GM12875 (cell line): Measurements from ENCODE around the gene LEFTY2.

Source experiments
- H3K4me3 ChIP-seq: one replicate; pipeline ENCODE4 v1.5.1; 2011; ENCODE audit warnings: low read depth, low read length, control low read depth
- TF ChIP-seq, protein P1 (sequence below): IDR thresholded peaks from 2 replicates; pipeline ENCODE4 v1.5.1; 2011; ENCODE audit warnings: low read depth, mild to moderate bottlenecking, control low read depth, inconsistent platforms, low read length, moderate library complexity, borderline replicate concordance; ENCODE audit not compliant: insufficient read depth

Gene LEFTY2

DNA sequence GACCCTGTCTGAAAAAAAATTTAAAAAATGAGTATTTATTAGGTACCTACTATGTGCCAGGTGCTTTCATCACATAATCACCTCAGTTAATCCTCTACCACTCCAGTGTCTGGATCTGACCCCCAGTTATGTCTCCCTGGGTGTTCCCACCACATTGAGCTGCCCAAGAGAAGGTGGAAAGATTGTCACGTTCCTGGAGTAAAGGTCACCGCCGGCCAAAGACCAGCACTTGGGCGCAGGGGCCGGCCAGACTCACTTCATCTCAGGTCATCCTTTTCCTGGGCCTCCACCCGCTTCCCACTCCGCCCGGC lies 17.7 kb downstream of the LEFTY2 start:
- TF ChIP-seq, protein P1, sequence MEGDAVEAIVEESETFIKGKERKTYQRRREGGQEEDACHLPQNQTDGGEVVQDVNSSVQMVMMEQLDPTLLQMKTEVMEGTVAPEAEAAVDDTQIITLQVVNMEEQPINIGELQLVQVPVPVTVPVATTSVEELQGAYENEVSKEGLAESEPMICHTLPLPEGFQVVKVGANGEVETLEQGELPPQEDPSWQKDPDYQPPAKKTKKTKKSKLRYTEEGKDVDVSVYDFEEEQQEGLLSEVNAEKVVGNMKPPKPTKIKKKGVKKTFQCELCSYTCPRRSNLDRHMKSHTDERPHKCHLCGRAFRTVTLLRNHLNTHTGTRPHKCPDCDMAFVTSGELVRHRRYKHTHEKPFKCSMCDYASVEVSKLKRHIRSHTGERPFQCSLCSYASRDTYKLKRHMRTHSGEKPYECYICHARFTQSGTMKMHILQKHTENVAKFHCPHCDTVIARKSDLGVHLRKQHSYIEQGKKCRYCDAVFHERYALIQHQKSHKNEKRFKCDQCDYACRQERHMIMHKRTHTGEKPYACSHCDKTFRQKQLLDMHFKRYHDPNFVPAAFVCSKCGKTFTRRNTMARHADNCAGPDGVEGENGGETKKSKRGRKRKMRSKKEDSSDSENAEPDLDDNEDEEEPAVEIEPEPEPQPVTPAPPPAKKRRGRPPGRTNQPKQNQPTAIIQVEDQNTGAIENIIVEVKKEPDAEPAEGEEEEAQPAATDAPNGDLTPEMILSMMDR = no peak
- H3K4me3 ChIP-seq = peak overlapping the region; percentile 69

DNA sequence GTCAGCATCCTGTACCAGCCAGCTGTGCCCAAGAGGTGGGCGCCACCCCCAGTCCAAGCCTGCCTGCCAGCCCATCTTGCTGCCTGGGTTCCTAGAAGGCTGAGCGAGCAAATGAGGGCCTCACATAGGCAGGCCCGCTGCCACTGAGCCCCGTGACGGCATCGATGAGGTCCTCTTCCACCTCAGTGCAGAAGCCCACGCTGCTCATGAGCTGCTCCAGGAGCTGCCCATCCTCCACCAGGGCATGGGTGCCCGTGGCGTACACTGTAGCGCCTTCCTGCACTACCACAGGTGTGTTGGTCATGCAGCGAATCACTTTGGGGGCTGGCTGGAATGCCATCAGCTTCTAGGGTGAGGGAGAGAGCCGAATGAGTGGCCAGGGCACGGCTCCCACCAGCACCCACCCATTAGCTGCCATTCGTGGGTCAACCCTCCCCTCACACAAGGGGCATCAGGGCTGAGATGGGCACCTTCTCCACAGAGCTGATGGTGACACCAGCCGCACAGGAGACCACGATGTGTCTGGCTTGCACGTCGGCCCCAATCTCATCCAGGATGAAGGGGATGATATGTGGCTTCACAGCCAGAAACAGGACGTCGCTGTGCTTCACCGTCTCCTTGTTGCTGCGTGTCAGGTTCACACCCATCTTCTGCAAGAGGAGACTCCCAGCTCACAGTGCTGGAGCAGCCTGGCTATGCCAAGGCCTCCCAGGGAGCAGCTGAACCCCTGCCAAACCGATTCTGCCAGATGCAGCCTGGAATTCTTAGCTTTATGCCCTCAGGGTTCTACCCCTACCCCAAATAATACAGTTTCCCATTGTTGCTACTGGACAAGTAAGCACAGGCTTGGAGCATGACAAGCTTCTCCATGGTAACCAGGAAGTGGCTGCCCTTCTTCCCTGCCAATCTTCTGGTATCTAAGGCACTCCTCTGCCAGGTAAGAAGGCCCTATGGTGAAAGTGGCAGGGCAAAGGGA lies 19.0 kb downstream of the LEFTY2 start:
- H3K4me3 ChIP-seq = no peak overlapping the region

DNA sequence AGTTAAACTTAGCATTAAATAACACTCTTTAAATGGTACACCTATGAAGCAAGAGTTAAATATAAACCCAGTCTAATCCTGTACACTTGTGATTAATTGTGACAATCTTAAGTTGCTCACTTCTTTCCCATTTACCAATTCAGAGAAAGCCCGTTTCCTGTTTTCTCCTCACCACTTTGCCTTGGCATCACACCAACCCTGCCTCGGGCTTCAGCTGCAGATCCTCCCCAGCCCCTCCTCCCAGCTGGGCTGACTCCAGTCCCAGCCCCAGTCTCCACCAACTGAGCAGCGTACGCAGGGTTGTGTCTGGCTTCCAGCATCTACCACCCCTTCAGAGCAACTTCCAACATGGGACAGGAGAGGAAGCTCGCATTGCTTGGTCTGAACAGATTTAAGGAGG lies 21.1 kb downstream of the LEFTY2 start:
- TF ChIP-seq, protein P1 = no peak
- H3K4me3 ChIP-seq = no peak overlapping the region

More for the DNA sequence above, 19.0 kb downstream of the LEFTY2 start:
- TF ChIP-seq, protein P1 = no peak

DNA sequence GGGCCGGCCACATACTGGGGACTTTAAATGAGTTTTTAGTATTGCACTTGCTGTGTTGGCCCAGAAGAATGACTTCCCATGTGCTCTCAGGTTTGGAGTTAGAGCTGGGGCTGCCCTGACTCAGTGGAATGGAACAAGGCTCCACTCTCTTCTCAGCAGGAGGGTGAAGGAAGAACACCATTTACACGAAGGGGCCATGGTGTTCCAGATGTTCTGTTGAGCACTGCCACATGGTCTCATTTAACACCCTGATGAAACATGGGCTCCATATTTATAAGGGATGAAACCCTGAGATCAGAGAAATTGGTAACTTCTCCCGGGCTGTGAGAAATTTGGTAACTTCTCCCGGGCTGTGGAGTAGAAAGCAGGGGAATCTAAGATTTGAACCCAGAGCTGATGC lies 22.7 kb downstream of the LEFTY2 start:
- H3K4me3 ChIP-seq = no peak overlapping the region
- TF ChIP-seq, protein P1 = no peak

DNA sequence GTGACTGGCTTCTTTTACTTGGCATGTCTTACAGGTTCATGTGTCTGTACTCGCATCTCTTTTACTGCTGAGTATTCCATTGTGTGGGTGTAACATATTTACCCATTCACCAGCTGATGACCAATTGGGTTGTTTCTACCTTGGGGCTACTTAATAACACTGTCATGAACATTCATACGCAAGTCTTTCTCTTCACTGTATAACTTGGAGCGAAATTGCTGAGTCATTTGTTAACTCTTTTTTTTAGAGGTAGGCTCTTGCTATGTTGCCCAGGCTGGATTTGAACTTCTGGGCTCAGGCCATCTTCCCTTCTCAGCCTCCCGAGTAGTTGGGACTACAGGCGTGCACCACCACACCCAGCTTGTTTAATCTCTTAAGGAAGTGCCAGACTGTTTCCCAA lies 23.5 kb downstream of the LEFTY2 start:
- no peak overlapping the region for H3K4me3 ChIP-seq
- TF ChIP-seq, protein P1 = no peak

DNA sequence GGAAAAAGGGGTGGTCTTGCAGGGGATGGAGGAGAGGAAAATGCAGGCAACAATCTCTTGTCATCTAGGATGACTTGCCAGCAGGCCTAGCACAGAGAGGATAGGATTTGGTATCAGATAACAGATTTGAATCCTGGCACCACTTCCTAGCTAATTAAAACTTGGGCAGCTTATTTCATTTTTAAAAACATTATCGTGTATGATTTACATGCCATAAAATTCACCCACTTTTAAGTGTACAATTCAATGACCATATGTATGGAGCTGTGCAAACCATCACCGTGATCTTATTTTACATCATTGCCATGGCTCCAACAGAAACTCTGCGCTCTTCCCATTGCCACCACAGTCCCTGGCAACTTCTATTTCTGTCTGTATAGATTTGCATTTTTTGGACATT lies 23.9 kb downstream of the LEFTY2 start:
- TF ChIP-seq, protein P1 = no peak
- H3K4me3 ChIP-seq = no peak overlapping the region

DNA sequence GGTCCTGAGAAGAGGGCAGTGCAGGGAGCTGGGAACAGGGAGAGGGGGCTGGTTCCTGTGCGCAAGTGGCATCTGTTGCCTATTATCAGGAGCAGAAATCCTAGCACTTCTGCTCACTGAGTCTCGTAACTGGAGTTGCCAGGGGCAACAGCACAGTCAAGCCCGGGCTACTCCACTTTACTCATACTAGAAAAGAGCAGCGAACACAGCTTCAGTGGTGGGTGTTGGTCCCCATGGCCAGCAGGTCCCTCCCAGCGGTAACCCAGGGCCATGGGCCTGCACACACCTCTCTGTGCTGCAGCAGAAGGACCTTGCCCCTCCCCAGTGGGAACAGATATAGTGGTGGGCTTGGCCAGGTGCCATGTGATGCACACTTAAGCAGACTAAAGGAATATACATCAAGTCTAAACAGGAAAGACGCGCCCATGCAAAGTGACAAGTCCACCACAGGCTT lies 25.5 kb downstream of the LEFTY2 start:
- TF ChIP-seq, protein P1 = no peak
- H3K4me3 ChIP-seq = no peak overlapping the region
